HG02885 (cell line): Measurements from ENCODE around the gene MGAM2.

ENCODE experiments used
- ATAC-seq: cut with Tn5 transposase; IDR thresholded peaks from one replicate; pipeline ENCODE4 v1.9.1; 2021; ENCODE audit warnings: mild to moderate bottlenecking; ENCODE audit not compliant: unreplicated experiment, poor library complexity

MGAM2 gene

GRCh38 chr7:142172932-142173331, 61.4 kb downstream of the MGAM2 start:
- ATAC-seq: no peak

GRCh38 chr7:142174441-142174840, 62.9 kb downstream of the MGAM2 start:
- ATAC-seq: no peak

- ATAC-seq: no peak
Observed at GRCh38 chr7:142175594-142175993, 64.1 kb downstream of the MGAM2 start.

- ATAC-seq: no peak
Observed at GRCh38 chr7:142176901-142177300, 65.4 kb downstream of the MGAM2 start.

- ATAC-seq: no peak
Observed at GRCh38 chr7:142177869-142178268, 66.4 kb downstream of the MGAM2 start.

- no peak for ATAC-seq
Observed at GRCh38 chr7:142180426-142180825, 68.9 kb downstream of the MGAM2 start.

- ATAC-seq: no peak
Observed at GRCh38 chr7:142181211-142181610, 69.7 kb downstream of the MGAM2 start.

GRCh38 chr7:142181966-142182365, 70.4 kb downstream of the MGAM2 start:
- no peak for ATAC-seq

GRCh38 chr7:142185069-142185468, 73.6 kb downstream of the MGAM2 start:
- ATAC-seq: no peak

GRCh38 chr7:142185801-142186200, 74.3 kb downstream of the MGAM2 start:
- ATAC-seq: no peak

GRCh38 chr7:142188154-142188553, 76.6 kb downstream of the MGAM2 start:
- ATAC-seq: peak; percentile 54

- ATAC-seq: no peak
Observed at GRCh38 chr7:142188846-142189245, 77.3 kb downstream of the MGAM2 start.

GRCh38 chr7:142194201-142194600, 82.7 kb downstream of the MGAM2 start:
- ATAC-seq: no peak

GRCh38 chr7:142196066-142196840, 84.7 kb downstream of the MGAM2 start:
- ATAC-seq: no peak

GRCh38 chr7:142200206-142200605, 88.7 kb downstream of the MGAM2 start:
- no peak for ATAC-seq

GRCh38 chr7:142228537-142229104, 117.1 kb downstream of the MGAM2 start:
- no peak for ATAC-seq

GRCh38 chr7:142231716-142232115, 120.2 kb downstream of the MGAM2 start:
- no peak for ATAC-seq

GRCh38 chr7:142240546-142240945, 129.0 kb downstream of the MGAM2 start:
- no peak for ATAC-seq

- ATAC-seq: no peak
Observed at GRCh38 chr7:142243823-142244222, 132.3 kb downstream of the MGAM2 start.

GRCh38 chr7:142248166-142249160, 136.9 kb downstream of the MGAM2 start:
- ATAC-seq: no peak

GRCh38 chr7:142249918-142250317, 138.4 kb downstream of the MGAM2 start:
- no peak for ATAC-seq
